ENCODE measurements around the gene CRYBA4. TPM values are rescaled to one million over a fixed set of nuclear protein-coding genes. Genes with fewer than 3 reads are reported as not detected.

The CRYBA4 gene
- total and polyA plus RNA-seq, 2 of the 13 experiments (the other 11 are each of a cell fraction or from before 2014, with no cell fraction given), result not detected

GRCh38 chr22:26614322-26614721 lies 7.4 kb upstream of the CRYBA4 start (continued):
- no peak for TF ChIP-seq ATF7 (IDR thresholded peaks at IDR 0.05)
- TF ChIP-seq ATF7 (CRISPR knock-in tag; IDR thresholded peaks at IDR 0.05), result no peak
- TF ChIP-seq, protein P1, sequence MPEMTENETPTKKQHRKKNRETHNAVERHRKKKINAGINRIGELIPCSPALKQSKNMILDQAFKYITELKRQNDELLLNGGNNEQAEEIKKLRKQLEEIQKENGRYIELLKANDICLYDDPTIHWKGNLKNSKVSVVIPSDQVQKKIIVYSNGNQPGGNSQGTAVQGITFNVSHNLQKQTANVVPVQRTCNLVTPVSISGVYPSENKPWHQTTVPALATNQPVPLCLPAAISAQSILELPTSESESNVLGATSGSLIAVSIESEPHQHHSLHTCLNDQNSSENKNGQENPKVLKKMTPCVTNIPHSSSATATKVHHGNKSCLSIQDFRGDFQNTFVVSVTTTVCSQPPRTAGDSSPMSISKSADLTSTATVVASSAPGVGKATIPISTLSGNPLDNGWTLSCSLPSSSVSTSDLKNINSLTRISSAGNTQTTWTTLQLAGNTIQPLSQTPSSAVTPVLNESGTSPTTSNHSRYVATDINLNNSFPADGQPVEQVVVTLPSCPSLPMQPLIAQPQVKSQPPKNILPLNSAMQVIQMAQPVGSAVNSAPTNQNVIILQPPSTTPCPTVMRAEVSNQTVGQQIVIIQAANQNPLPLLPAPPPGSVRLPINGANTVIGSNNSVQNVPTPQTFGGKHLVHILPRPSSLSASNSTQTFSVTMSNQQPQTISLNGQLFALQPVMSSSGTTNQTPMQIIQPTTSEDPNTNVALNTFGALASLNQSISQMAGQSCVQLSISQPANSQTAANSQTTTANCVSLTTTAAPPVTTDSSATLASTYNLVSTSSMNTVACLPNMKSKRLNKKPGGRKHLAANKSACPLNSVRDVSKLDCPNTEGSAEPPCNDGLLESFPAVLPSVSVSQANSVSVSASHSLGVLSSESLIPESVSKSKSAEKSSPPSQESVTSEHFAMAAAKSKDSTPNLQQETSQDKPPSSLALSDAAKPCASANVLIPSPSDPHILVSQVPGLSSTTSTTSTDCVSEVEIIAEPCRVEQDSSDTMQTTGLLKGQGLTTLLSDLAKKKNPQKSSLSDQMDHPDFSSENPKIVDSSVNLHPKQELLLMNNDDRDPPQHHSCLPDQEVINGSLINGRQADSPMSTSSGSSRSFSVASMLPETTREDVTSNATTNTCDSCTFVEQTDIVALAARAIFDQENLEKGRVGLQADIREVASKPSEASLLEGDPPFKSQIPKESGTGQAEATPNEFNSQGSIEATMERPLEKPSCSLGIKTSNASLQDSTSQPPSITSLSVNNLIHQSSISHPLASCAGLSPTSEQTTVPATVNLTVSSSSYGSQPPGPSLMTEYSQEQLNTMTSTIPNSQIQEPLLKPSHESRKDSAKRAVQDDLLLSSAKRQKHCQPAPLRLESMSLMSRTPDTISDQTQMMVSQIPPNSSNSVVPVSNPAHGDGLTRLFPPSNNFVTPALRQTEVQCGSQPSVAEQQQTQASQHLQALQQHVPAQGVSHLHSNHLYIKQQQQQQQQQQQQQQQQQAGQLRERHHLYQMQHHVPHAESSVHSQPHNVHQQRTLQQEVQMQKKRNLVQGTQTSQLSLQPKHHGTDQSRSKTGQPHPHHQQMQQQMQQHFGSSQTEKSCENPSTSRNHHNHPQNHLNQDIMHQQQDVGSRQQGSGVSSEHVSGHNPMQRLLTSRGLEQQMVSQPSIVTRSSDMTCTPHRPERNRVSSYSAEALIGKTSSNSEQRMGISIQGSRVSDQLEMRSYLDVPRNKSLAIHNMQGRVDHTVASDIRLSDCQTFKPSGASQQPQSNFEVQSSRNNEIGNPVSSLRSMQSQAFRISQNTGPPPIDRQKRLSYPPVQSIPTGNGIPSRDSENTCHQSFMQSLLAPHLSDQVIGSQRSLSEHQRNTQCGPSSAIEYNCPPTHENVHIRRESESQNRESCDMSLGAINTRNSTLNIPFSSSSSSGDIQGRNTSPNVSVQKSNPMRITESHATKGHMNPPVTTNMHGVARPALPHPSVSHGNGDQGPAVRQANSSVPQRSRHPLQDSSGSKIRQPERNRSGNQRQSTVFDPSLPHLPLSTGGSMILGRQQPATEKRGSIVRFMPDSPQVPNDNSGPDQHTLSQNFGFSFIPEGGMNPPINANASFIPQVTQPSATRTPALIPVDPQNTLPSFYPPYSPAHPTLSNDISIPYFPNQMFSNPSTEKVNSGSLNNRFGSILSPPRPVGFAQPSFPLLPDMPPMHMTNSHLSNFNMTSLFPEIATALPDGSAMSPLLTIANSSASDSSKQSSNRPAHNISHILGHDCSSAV (CRISPR knock-in tag; IDR thresholded peaks at IDR 0.05; ENCODE audit: borderline replicate concordance), result no peak
- TF ChIP-seq NR2F1 (CRISPR knock-in tag; IDR thresholded peaks at IDR 0.05), result no peak
- TF ChIP-seq NR2F2 (IDR thresholded peaks at IDR 0.05; ENCODE audit: borderline replicate concordance, low read depth), result no peak

- Histone ChIP-seq H3K27ac (ENCODE audit: extremely low read length, insufficient read depth, low read length) (no peak overlapping the region), H3K4me3 (replicated peaks in 1 of 3; ENCODE audit: insufficient read depth in 1 of 3, low read depth in 2 of 3, low read length in 3 of 3) (no peak overlapping the region), H3K79me2 (ENCODE audit: insufficient read depth, low read length) (no peaks in the 10 kb centered on the region), H4K20me1 (ENCODE audit: insufficient read depth, low read length) (no peaks in the 10 kb centered on the region), H2AFZ (ENCODE audit: low read length) (no peak overlapping the region), H3K4me2 (ENCODE audit: low read depth, low read length) (no peak overlapping the region), H3K27me3 (ENCODE audit: control insufficient read depth in 1 of 2, insufficient read depth in 2 of 2, low read length in 2 of 2) (peaks cover 2 to 14% of the 10 kb centered on the region in 2 experiments; a peak in 3 of 5 replicates), H3K9ac (ENCODE audit: insufficient read depth, low read depth, low read length) (no peak overlapping the region), H3K4me1 (ENCODE audit: insufficient read depth, low read length) (no peaks in the 10 kb centered on the region), H3K9me3 (ENCODE audit: low read length) (no peaks in the 10 kb centered on the region), H3K36me3 (replicated peaks in 1 of 2; ENCODE audit: control insufficient read depth in 1 of 2, insufficient read depth in 2 of 2, low read length in 2 of 2) (no peaks in the 10 kb centered on the region)
- 18% methylated on average over 5 of the region's 5 CpGs for WGBS (ENCODE audit: low lambda C conversion rate)
- ATAC-seq (no peak), FAIRE-seq (no peak), DNase-seq (ENCODE audit: low spot score) (no peak)
- intact Hi-C loops (cut with micrococcal nuclease; ENCODE audit: unreplicated experiment), result no loop called here
- ChIA-PET POLR2A (no interaction called here), CTCF (ENCODE audit: low intra/inter-chr PET ratio, low total read pairs) (no interaction called here)
- TF ChIP-seq CEBPB (IDR thresholded peaks at IDR 0.05; ENCODE audit: borderline replicate concordance, low read depth, low read length) (peak; percentile 32; the same call in 1 of the 2 replicates), ZBTB38 (CRISPR knock-in tag; IDR thresholded peaks at IDR 0.05) (no peak)
- BruUV-seq (replicated peaks), result no TSS peak
- in situ Hi-C loops (cut with HindIII; ENCODE audit: extremely low pct_ligation_motif_present, low pct_unique_long_range_greater_than_20kb), result no loop called here
These were observed 6.6 kb upstream of the CRYBA4 start for GRCh38 chr22:26615149-26615548.
